ENCODE results near the gene GABRG3. TPM values are rescaled to one million over a fixed set of nuclear protein-coding genes. Genes with fewer than 3 reads are reported as not detected.

The GABRG3 gene
- total RNA-seq, 1 experiment from 2014 or later: not detected

DNA sequence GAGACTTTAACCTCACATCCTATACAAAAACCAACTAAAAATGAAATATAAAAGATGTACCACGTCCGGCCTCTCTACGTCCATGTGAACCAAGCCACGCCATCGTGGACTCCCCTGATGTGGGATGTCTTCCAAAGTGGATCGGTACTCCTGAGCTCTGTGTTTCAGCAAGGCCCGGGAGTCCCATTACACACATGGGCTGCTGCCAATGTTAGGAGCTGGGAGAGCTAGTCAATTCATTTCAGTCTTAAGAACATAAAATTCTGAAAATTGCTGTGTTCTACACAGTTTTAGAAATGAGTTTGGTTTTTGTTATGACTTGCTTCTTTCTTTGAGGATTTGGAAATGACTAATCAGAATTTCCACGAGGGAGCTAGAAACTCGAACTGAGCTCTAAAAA lies 131.0 kb downstream of the GABRG3 start:
- no peak for ATAC-seq
- Histone ChIP-seq H3K9me2 (ENCODE audit: insufficient read depth) (no peaks in the 10 kb centered on the region), H3K9me3 (ENCODE audit: control insufficient read depth in 1 of 2, insufficient read depth in 1 of 2, low read depth in 1 of 2, low read length in 2 of 2) (peaks cover 0 to 29% of the 10 kb centered on the region in 2 experiments; a peak in 2 of 4 replicates), H3K27ac (ENCODE audit: low read depth, low read length) (no peak overlapping the region), H2AFZ (ENCODE audit: low read depth, low read length, poor library complexity, severe bottlenecking) (no peak overlapping the region), H3K4me1 (ENCODE audit: control insufficient read depth in 1 of 2, insufficient read depth in 2 of 2, low read length in 2 of 2) (no peaks in the 10 kb centered on the region), H4K20me1 (ENCODE audit: insufficient read depth) (no peaks in the 10 kb centered on the region), H3K27me3 (ENCODE audit: insufficient read depth, low read length) (no peaks in the 10 kb centered on the region), H3K4me2 (ENCODE audit: low read length) (no peak overlapping the region), H3K4me3 (replicated peaks in 1 of 2; ENCODE audit: low read depth in 1 of 2, low read length in 2 of 2) (no peak overlapping the region), H3K36me3 (ENCODE audit: control insufficient read depth in 1 of 2, insufficient read depth in 2 of 2, low read length in 2 of 2) (no peaks in the 10 kb centered on the region; a peak in 1 of 4 replicates), H3K79me2 (ENCODE audit: insufficient read depth, low read length) (no peaks in the 10 kb centered on the region), H3K9ac (ENCODE audit: low read length) (no peak overlapping the region)
- intact Hi-C loops (cut with micrococcal nuclease): no loop called here
- no TSS peak for BruUV-seq (replicated peaks)
- RAD21 ChIA-PET (ENCODE audit: low non-redundant PET in 1 of 2, low total read pairs in 2 of 2, uncharacterized antibody in 2 of 2, unreplicated experiment in 2 of 2): no interaction called here
- DNase-seq (ENCODE audit: low read depth, low spot score): no peak
- TF ChIP-seq TCF7L2 (IDR thresholded peaks at IDR 0.05; ENCODE audit: borderline replicate concordance, extremely low read depth, insufficient read depth, insufficient read length) (no peak), SIN3A (IDR thresholded peaks at IDR 0.05; ENCODE audit: low read depth) (no peak), SRF (IDR thresholded peaks at IDR 0.05; ENCODE audit: low read depth) (no peak), CEBPB (IDR thresholded peaks at IDR 0.05; ENCODE audit: low read depth) (no peak), ELF1 (IDR thresholded peaks at IDR 0.05; ENCODE audit: borderline replicate concordance, low read depth) (no peak), ZNF274 (IDR thresholded peaks at IDR 0.05; ENCODE audit: low read depth, low read length) (no peak), ZFX (IDR thresholded peaks at IDR 0.05) (no peak), YY1 (IDR thresholded peaks at IDR 0.05; ENCODE audit: extremely low read depth, insufficient replicate concordance, low read depth, low read length) (no peak), POLR2A (IDR thresholded peaks at IDR 0.05; ENCODE audit: borderline replicate concordance, extremely low read depth, insufficient read depth, insufficient read length) (no peak), EZH2 (IDR thresholded peaks at IDR 0.05) (no peak), RAD21 (IDR thresholded peaks at IDR 0.05; ENCODE audit: low read depth) (no peak), FOSL1 (IDR thresholded peaks at IDR 0.05; ENCODE audit: low read depth) (no peak)
- TF ChIP-seq, protein P1, sequence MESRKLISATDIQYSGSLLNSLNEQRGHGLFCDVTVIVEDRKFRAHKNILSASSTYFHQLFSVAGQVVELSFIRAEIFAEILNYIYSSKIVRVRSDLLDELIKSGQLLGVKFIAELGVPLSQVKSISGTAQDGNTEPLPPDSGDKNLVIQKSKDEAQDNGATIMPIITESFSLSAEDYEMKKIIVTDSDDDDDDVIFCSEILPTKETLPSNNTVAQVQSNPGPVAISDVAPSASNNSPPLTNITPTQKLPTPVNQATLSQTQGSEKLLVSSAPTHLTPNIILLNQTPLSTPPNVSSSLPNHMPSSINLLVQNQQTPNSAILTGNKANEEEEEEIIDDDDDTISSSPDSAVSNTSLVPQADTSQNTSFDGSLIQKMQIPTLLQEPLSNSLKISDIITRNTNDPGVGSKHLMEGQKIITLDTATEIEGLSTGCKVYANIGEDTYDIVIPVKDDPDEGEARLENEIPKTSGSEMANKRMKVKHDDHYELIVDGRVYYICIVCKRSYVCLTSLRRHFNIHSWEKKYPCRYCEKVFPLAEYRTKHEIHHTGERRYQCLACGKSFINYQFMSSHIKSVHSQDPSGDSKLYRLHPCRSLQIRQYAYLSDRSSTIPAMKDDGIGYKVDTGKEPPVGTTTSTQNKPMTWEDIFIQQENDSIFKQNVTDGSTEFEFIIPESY (IDR thresholded peaks at IDR 0.05; ENCODE audit: extremely low read depth, insufficient replicate concordance, low read length): no peak
- TF ChIP-seq, protein P2, sequence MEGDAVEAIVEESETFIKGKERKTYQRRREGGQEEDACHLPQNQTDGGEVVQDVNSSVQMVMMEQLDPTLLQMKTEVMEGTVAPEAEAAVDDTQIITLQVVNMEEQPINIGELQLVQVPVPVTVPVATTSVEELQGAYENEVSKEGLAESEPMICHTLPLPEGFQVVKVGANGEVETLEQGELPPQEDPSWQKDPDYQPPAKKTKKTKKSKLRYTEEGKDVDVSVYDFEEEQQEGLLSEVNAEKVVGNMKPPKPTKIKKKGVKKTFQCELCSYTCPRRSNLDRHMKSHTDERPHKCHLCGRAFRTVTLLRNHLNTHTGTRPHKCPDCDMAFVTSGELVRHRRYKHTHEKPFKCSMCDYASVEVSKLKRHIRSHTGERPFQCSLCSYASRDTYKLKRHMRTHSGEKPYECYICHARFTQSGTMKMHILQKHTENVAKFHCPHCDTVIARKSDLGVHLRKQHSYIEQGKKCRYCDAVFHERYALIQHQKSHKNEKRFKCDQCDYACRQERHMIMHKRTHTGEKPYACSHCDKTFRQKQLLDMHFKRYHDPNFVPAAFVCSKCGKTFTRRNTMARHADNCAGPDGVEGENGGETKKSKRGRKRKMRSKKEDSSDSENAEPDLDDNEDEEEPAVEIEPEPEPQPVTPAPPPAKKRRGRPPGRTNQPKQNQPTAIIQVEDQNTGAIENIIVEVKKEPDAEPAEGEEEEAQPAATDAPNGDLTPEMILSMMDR (IDR thresholded peaks at IDR 0.05 in 2 of 3, conservative IDR thresholded peaks at IDR 0.05 in 1 of 3; ENCODE audit: borderline replicate concordance in 1 of 3, insufficient read depth in 1 of 3, low read depth in 2 of 3, low read length in 2 of 3): no peak
- TF ChIP-seq, protein P3, sequence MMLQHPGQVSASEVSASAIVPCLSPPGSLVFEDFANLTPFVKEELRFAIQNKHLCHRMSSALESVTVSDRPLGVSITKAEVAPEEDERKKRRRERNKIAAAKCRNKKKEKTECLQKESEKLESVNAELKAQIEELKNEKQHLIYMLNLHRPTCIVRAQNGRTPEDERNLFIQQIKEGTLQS (IDR thresholded peaks at IDR 0.05): no peak
- CTCF ChIA-PET: no interaction called here
- POLR2A ChIA-PET: no interaction called here

All from HCT116 (cell line).